HepG2 (cell line): ENCODE data around the gene LGALS1. TPM values are rescaled to one million over a fixed set of nuclear protein-coding genes. Genes with fewer than 3 reads are reported as not detected.

Source experiments
- ATAC-seq: fragments of 200-7000 bp; cut with Tn5 transposase; 3 replicates; pipeline ENCODE4 v1.9.1; 2020; ENCODE audit warnings: mild to moderate bottlenecking, moderate library complexity
- BruUV-seq: library from RNA; stranded (reverse); fragments of 400-500 nt; replicated peaks from 2 replicates; lab custom pipeline; 2021; lab: Mats Ljungman, UMichigan
- CTCF ChIA-PET: fragments of 300-600 bp; formaldehyde crosslinking; extraction: SDS; loops from one replicate; lab custom pipeline; 2021; ENCODE audit warnings: low total read pairs, inconsistent platforms, low intra/inter-chr PET ratio; lab: Yijun Ruan, JAX
- POLR2A ChIA-PET: fragments of 350-600 bp; sonication (Branson Sonifier 250); formaldehyde crosslinking; loops from one replicate; lab custom pipeline; 2020; ENCODE audit warnings: antibody characterized with exemption, inconsistent platforms; lab: Yijun Ruan, JAX
- DNase-seq: peaks from one replicate; pipeline ENCODE4 v3.0.0-alpha.2; 2015; ENCODE audit warnings: low spot score
- FAIRE-seq: peaks from 3 replicates; lab custom pipeline; 2011; peaks lifted over from hg19 to GRCh38; lab: Jason Lieb, UNC
- H2AFZ ChIP-seq: one replicate; pipeline ENCODE4 v1.6.1; 2011; ENCODE audit warnings: low read length, inconsistent platforms
- H3K27ac ChIP-seq: fragments of 300-600 bp; 3 replicates; pipeline ENCODE4 v1.8.0; 2011; ENCODE audit warnings: mixed run types, mild to moderate bottlenecking, mixed read lengths, low read length, inconsistent platforms; ENCODE audit not compliant: insufficient read depth; ENCODE audit errors: extremely low read length
- H3K27me3 ChIP-seq, 2 experiments: fragments of 200-600 bp in 1 of 2; 2 replicates in 1 of 2; 3 replicates in 1 of 2; pipeline versions ENCODE4 v1.6.0 to v1.8.0; 2011; ENCODE audit warnings: low read length in 2 of 2, mild to moderate bottlenecking in 2 of 2, moderate library complexity in 2 of 2, inconsistent platforms in 1 of 2; ENCODE audit not compliant: insufficient read depth in 2 of 2, control insufficient read depth in 1 of 2
- H3K36me3 ChIP-seq, 2 experiments: fragments of 200-600 bp in 1 of 2; replicated peaks in 1 of 2; 2 replicates in 1 of 2; 3 replicates in 1 of 2; pipeline versions ENCODE4 v1.5.1 to v1.8.0; 2011; ENCODE audit warnings: low read length in 2 of 2, inconsistent platforms in 1 of 2; ENCODE audit not compliant: insufficient read depth in 2 of 2, control insufficient read depth in 1 of 2
- H3K4me1 ChIP-seq: 2 replicates; pipeline ENCODE4 v1.5.1; 2012; ENCODE audit warnings: low read length, inconsistent platforms; ENCODE audit not compliant: insufficient read depth
- H3K4me2 ChIP-seq: 2 replicates; pipeline ENCODE4 v1.6.0; 2011; ENCODE audit warnings: low read depth, low read length, inconsistent platforms
- H3K4me3 ChIP-seq, 3 experiments: fragments of 200-600 bp in 1 of 3; sonication (generic), shearing (Covaris generic) in 1 of 3; replicated peaks in 1 of 3; 2 replicates each; pipeline ENCODE4 v1.5.1; 2011 to 2016; ENCODE audit warnings: low read length in 3 of 3, inconsistent platforms in 2 of 3, low read depth in 2 of 3, mild to moderate bottlenecking in 2 of 3, control low read depth in 1 of 3, mixed read lengths in 1 of 3; ENCODE audit not compliant: insufficient read depth in 1 of 3
- H3K79me2 ChIP-seq: one replicate; pipeline ENCODE4 v1.6.1; 2011; ENCODE audit warnings: low read length, inconsistent platforms; ENCODE audit not compliant: insufficient read depth
- H3K9ac ChIP-seq: 2 replicates; pipeline ENCODE4 v1.6.0; 2011; ENCODE audit warnings: mild to moderate bottlenecking, low read depth, low read length, inconsistent platforms; ENCODE audit not compliant: insufficient read depth
- H3K9me3 ChIP-seq: 2 replicates; pipeline ENCODE4 v1.5.1; 2012; ENCODE audit warnings: mild to moderate bottlenecking, low read length
- H4K20me1 ChIP-seq: 2 replicates; pipeline ENCODE4 v1.6.0; 2011; ENCODE audit warnings: inconsistent platforms, mild to moderate bottlenecking, low read length, moderate library complexity; ENCODE audit not compliant: insufficient read depth
- CAMTA2 ChIP-seq: sonication (generic); formaldehyde crosslinking; IDR thresholded peaks from 2 replicates; pipeline ENCODE4 v1.4.0; 2020; ENCODE audit warnings: mild to moderate bottlenecking, missing genetic modification reagents, borderline replicate concordance
- CBFB ChIP-seq: sonication (generic); formaldehyde crosslinking; IDR thresholded peaks from 2 replicates; pipeline ENCODE4 v1.4.0; 2020; ENCODE audit warnings: missing genetic modification reagents
- ELF3 ChIP-seq: IDR thresholded peaks from 2 replicates; pipeline ENCODE4 v1.6.1; 2016; ENCODE audit warnings: missing genetic modification reagents, missing compliant biosample characterization
- ERF ChIP-seq: IDR thresholded peaks from 2 replicates; pipeline ENCODE4 v1.6.1; 2018; ENCODE audit warnings: missing biosample characterization, missing genetic modification reagents
- MIER2 ChIP-seq: IDR thresholded peaks from 2 replicates; pipeline ENCODE4 v1.6.1; 2016; ENCODE audit warnings: missing biosample characterization, missing genetic modification reagents
- SMARCC2 ChIP-seq: fragments of 450-650 bp; IDR thresholded peaks from 2 replicates; pipeline ENCODE4 v1.6.1; 2017; ENCODE audit warnings: antibody characterized with exemption, mild to moderate bottlenecking
- SP2 ChIP-seq: sonication (generic); formaldehyde crosslinking; IDR thresholded peaks from 2 replicates; pipeline ENCODE4 v1.5.1; 2020; ENCODE audit warnings: mild to moderate bottlenecking, missing genetic modification reagents
- ZNF264 ChIP-seq: sonication (generic); formaldehyde crosslinking; IDR thresholded peaks from 2 replicates; pipeline ENCODE4 v1.4.0; 2020; ENCODE audit warnings: missing genetic modification reagents
- ZNF629 ChIP-seq: sonication (generic); formaldehyde crosslinking; conservative IDR thresholded peaks from 2 replicates; pipeline ENCODE4 v1.5.0; 2020; ENCODE audit warnings: missing genetic modification reagents
- ZNF75D ChIP-seq: sonication (generic); formaldehyde crosslinking; IDR thresholded peaks from 2 replicates; pipeline ENCODE4 v1.8.1; 2023; ENCODE audit warnings: missing genetic modification reagents, mild to moderate bottlenecking, borderline replicate concordance
- ZNF777 ChIP-seq: sonication (generic); formaldehyde crosslinking; IDR thresholded peaks from 2 replicates; pipeline ENCODE4 v1.4.0; 2020; ENCODE audit warnings: missing genetic modification reagents
- ZSCAN30 ChIP-seq: sonication (generic); formaldehyde crosslinking; IDR thresholded peaks from 2 replicates; pipeline ENCODE4 v1.5.0; 2020; ENCODE audit warnings: mild to moderate bottlenecking, missing genetic modification reagents
- ZSCAN9 ChIP-seq: IDR thresholded peaks from 2 replicates; pipeline ENCODE4 v1.6.1; 2016; ENCODE audit warnings: borderline replicate concordance
- WGBS: methylation state at CpG from one replicate; pipeline ENCODE4 v1.1.6; 2017; ENCODE audit warnings: low lambda C conversion rate; 5-methylcytosine and 5-hydroxymethylcytosine counted together
- in situ Hi-C: cut with HindIII; loops from 2 replicates; pipeline ENCODE4 v1.10.0; 2017; ENCODE audit warnings: low pct_unique_long_range_greater_than_20kb; ENCODE audit not compliant: extremely low pct_ligation_motif_present
- intact Hi-C: fragments of 100-400 bp; cut with micrococcal nuclease; formaldehyde crosslinking; loops from one replicate; pipeline ENCODE4 v1.10.0; 2022; ENCODE audit not compliant: unreplicated experiment
- polyA plus RNA-seq, 8 experiments: library from polyadenylated mRNA; depleted of rRNA in 3 of 8; stranded (reverse) in 7 of 8; unstranded in 1 of 8; fragments of >200 nt; fragmentation: Illumina TruSeq in 4 of 8; extraction: Trizol in 4 of 8; gene quantifications; 2 replicates each; pipeline versions ENCODE4 v1.2.1 to v1.2.3, GENCODE V29; 2011 to 2016; ENCODE audit warnings: low read depth in 4 of 8, missing spikeins in 1 of 8, mixed read lengths in 1 of 8; ENCODE audit not compliant: insufficient read depth in 1 of 8
- total RNA-seq, 5 experiments: library from RNA; depleted of rRNA; stranded (reverse); fragments of >200 nt; fragmentation: Illumina TruSeq; extraction: Trizol; gene quantifications; 2 replicates each; pipeline ENCODE4 v1.2.3, GENCODE V29; 2016; ENCODE audit warnings: low read depth in 1 of 5
- TF ChIP-seq, protein P1 (sequence below): sonication (generic); formaldehyde crosslinking; IDR thresholded peaks from 2 replicates; pipeline ENCODE4 v1.5.1; 2020; ENCODE audit warnings: missing genetic modification reagents, mild to moderate bottlenecking, borderline replicate concordance
- TF ChIP-seq, protein P2 (sequence below): sonication (generic); formaldehyde crosslinking; conservative IDR thresholded peaks from 2 replicates; pipeline ENCODE4 v1.5.0; 2020; ENCODE audit warnings: missing genetic modification reagents
- TF ChIP-seq, protein P3 (sequence below): sonication (generic); formaldehyde crosslinking; IDR thresholded peaks from 2 replicates; pipeline ENCODE4 v1.4.0; 2020; ENCODE audit warnings: missing genetic modification reagents, low read depth, mild to moderate bottlenecking, borderline replicate concordance

The LGALS1 gene
- total and polyA plus RNA-seq, 2 of the 13 experiments (the other 11 are each of a cell fraction or from before 2014, with no cell fraction given), result 103 to 858 TPM

DNA sequence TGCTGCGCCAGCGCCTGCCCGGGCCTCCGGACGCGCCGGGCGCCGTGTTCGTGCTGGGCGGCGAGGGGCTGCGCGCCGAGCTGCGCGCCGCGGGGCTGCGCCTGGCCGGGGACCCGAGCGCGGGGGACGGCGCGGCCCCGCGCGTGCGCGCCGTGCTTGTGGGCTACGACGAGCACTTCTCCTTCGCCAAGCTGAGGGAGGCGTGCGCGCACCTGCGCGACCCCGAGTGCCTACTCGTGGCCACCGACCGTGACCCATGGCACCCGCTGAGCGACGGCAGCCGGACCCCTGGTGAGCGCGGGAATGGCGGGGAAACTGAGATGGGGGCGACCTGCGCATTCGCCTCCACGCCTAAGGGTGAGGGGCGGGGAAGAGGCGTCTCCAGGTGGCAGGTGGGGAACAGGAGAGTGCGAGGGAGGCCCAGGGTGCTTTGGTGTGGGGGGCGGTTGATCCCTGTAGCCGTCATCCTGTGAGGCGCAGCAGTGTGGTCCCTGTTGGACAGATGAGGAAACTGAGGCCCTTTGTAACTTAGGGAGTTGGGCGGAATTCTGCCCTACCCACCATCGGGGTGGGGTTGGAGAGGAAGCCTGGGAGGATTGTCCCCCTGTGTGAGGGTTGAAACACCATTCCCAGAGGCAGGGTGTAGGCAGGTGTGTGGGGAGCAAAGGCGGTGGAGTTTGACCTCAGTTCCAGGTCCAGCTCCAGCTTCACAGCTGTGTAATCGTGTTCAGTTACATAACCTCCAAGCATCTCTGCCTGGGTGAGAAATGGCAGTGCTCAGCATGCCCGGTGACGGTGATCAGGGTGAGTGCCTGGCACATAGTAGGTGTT is 16.2 kb upstream of the LGALS1 start (continued):
- TF ChIP-seq, protein P1, sequence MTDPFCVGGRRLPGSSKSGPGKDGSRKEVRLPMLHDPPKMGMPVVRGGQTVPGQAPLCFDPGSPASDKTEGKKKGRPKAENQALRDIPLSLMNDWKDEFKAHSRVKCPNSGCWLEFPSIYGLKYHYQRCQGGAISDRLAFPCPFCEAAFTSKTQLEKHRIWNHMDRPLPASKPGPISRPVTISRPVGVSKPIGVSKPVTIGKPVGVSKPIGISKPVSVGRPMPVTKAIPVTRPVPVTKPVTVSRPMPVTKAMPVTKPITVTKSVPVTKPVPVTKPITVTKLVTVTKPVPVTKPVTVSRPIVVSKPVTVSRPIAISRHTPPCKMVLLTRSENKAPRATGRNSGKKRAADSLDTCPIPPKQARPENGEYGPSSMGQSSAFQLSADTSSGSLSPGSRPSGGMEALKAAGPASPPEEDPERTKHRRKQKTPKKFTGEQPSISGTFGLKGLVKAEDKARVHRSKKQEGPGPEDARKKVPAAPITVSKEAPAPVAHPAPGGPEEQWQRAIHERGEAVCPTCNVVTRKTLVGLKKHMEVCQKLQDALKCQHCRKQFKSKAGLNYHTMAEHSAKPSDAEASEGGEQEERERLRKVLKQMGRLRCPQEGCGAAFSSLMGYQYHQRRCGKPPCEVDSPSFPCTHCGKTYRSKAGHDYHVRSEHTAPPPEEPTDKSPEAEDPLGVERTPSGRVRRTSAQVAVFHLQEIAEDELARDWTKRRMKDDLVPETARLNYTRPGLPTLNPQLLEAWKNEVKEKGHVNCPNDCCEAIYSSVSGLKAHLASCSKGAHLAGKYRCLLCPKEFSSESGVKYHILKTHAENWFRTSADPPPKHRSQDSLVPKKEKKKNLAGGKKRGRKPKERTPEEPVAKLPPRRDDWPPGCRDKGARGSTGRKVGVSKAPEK (CRISPR knock-in tag), result peak; percentile 70; the same call in 1 of the 2 replicates
- no peak for TF ChIP-seq SP2 (CRISPR knock-in tag)

DNA sequence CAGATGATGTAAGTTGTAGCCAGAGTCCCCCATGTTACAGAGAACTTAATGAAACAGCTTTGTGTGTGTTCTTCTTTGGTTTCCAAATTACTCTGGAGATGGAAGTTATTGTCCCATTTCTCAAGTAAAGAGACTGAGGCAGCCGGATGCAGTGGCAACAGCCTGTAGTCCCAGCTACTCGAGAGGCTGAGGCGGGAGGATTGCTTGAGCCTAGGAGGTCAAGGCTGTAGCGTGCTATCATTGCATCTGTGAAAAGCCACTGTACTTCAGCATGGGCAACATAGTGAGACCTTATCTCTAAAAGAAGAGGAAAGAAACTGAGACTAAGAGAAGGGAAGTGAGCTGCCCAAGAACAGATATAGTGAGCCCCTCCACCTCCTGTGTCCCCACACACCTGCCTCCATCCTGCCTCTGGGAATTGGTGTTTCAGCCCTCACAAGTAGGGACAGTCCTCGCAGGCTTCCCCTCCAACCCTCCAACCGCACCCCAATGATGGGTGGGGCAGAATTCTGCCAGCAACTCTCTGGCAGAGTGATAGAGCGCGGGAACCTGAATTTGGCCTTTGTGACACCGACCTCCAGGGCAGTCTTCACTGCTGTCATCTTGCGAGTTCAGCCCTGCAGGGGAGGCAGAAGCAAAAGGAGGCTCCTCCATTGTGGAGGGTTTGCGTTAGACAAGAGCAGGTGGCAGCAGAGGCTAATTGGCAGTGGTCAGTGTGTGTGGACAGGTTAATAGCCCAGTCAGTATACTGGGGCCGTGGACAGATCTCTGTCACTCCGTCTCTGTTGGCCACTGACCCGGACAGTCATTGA is 15.3 kb upstream of the LGALS1 start:
- intact Hi-C loops, result loop anchor here (10.0 kb wide), 1 partner anchor 145 kb away; the partner anchor contains the start of gene GCAT
- ATAC-seq, result no peak
- 40% methylated on average over 14 of the region's 14 CpGs for WGBS
- Histone ChIP-seq H3K79me2 (peaks cover 61% of the 10 kb centered on the region), H3K4me3 (peak overlapping the region; percentile 75 to 97 (median 94)), H3K27me3 (no peaks in the 10 kb centered on the region; a peak in 1 of 5 replicates), H3K36me3 (peaks cover 5 to 10% of the 10 kb centered on the region in 2 experiments; a peak in 4 of 5 replicates), H3K9ac (peak overlapping the region; percentile 92), H4K20me1 (peaks cover 48% of the 10 kb centered on the region), H3K4me1 (peaks cover 61% of the 10 kb centered on the region), H3K4me2 (peak overlapping the region; percentile 94), H3K9me3 (no peaks in the 10 kb centered on the region), H2AFZ (no peak overlapping the region), H3K27ac (peak overlapping the region; percentile 93)
- in situ Hi-C loops, result no loop called here
- no TSS peak for BruUV-seq
- DNase-seq, result no peak
- ChIA-PET POLR2A (interaction anchor here (0.9 to 11.2 kb wide), 7 partner anchors 9 to 72 kb away, joined by 3 to 242 read pairs (median 36); partner anchors contain the start of genes GGA1, LGALS1, NOL12 and SH3BP1), CTCF (interaction anchor here (1.8 to 1.9 kb wide), 2 partner anchors 21 to 22 kb away, joined by 3 to 7 read pairs; no protein-coding TSS in a partner anchor)
- FAIRE-seq, result no peak
- TF ChIP-seq CBFB (CRISPR knock-in tag), result no peak
- no peak for TF ChIP-seq SMARCC2
- TF ChIP-seq MIER2 (CRISPR knock-in tag), result no peak
- TF ChIP-seq CAMTA2 (CRISPR knock-in tag), result 0 out of 2 replicates have a peak, but pooled peaks have one; percentile 22
- TF ChIP-seq ZSCAN30, result 0 out of 2 replicates have a peak, but pooled peaks have one; percentile 17
- TF ChIP-seq ELF3 (CRISPR knock-in tag), result no peak
- no peak for TF ChIP-seq ERF (CRISPR knock-in tag)
- TF ChIP-seq, protein P2, sequence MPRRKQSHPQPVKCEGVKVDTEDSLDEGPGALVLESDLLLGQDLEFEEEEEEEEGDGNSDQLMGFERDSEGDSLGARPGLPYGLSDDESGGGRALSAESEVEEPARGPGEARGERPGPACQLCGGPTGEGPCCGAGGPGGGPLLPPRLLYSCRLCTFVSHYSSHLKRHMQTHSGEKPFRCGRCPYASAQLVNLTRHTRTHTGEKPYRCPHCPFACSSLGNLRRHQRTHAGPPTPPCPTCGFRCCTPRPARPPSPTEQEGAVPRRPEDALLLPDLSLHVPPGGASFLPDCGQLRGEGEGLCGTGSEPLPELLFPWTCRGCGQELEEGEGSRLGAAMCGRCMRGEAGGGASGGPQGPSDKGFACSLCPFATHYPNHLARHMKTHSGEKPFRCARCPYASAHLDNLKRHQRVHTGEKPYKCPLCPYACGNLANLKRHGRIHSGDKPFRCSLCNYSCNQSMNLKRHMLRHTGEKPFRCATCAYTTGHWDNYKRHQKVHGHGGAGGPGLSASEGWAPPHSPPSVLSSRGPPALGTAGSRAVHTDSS (CRISPR knock-in tag), result no peak
- no peak for TF ChIP-seq ZNF777 (CRISPR knock-in tag)
- TF ChIP-seq ZNF629 (CRISPR knock-in tag), result peak; percentile 94
- no peak for TF ChIP-seq ZNF264 (CRISPR knock-in tag)
- TF ChIP-seq, protein P3, sequence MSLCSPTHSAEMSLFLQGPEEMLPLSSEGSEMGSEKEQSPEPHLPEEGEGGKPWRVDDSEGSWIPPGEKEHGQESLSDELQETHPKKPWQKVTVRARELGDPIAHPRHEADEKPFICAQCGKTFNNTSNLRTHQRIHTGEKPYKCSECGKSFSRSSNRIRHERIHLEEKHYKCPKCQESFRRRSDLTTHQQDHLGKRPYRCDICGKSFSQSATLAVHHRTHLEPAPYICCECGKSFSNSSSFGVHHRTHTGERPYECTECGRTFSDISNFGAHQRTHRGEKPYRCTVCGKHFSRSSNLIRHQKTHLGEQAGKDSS, result 0 out of 2 replicates have a peak, but pooled peaks have one; percentile 13
- no peak for TF ChIP-seq ZSCAN9
- TF ChIP-seq ZNF75D, result no peak
